H1 (cell line): ENCODE data around the gene CSNK2B. TPM values are rescaled to one million over a fixed set of nuclear protein-coding genes. Genes with fewer than 3 reads are reported as not detected.

Source experiments
- CTCF ChIA-PET: fragments of 300-600 bp; sonication (Branson Sonifier 250); formaldehyde crosslinking; loops from one replicate; lab custom pipeline; 2021; ENCODE audit not compliant: partially characterized antibody; lab: Charles Lee
- POLR2A ChIA-PET: fragments of 300-600 bp; sonication (Branson Sonifier 250); formaldehyde crosslinking; loops from one replicate; lab custom pipeline; 2021; ENCODE audit warnings: inconsistent platforms; ENCODE audit not compliant: partially characterized antibody; lab: Charles Lee
- DNase-seq, 2 experiments: peaks; one replicate each; pipeline versions ENCODE4 v3.0.0 to v3.0.0-alpha.2; 2010 to 2022; ENCODE audit warnings: low spot score in 2 of 2, low read depth in 1 of 2, mixed read lengths in 1 of 2
- FAIRE-seq: peaks from 2 replicates; lab custom pipeline; 2011; peaks lifted over from hg19 to GRCh38; lab: Jason Lieb, UNC
- H2AFZ ChIP-seq: 2 replicates; pipeline ENCODE4 v1.8.1; 2012; ENCODE audit warnings: low read length, inconsistent platforms
- H2AK5ac ChIP-seq: 2 replicates; pipeline ENCODE4 v1.6.1; 2013; ENCODE audit warnings: low read depth, low read length
- H2BK120ac ChIP-seq: replicated peaks from 2 replicates; pipeline ENCODE3; 2013; ENCODE audit warnings: low read depth, low read length, inconsistent platforms
- H2BK12ac ChIP-seq: 2 replicates; pipeline ENCODE4 v1.6.1; 2013; ENCODE audit warnings: low read depth, low read length
- H2BK15ac ChIP-seq: 2 replicates; pipeline ENCODE4 v1.6.1; 2013; ENCODE audit warnings: low read length
- H2BK20ac ChIP-seq: 2 replicates; pipeline ENCODE4 v1.6.1; 2013; ENCODE audit warnings: low read length
- H2BK5ac ChIP-seq: 2 replicates; pipeline ENCODE4 v1.6.1; 2013; ENCODE audit warnings: low read depth, low read length
- H3K14ac ChIP-seq: 2 replicates; pipeline ENCODE4 v1.6.1; 2013; ENCODE audit warnings: inconsistent platforms; ENCODE audit not compliant: insufficient read length
- H3K18ac ChIP-seq: 2 replicates; pipeline ENCODE4 v1.6.1; 2013; ENCODE audit warnings: low read length; ENCODE audit errors: extremely low read depth
- H3K23ac ChIP-seq: 2 replicates; pipeline ENCODE4 v1.6.1; 2013; ENCODE audit warnings: inconsistent platforms; ENCODE audit not compliant: insufficient read length
- H3K23me2 ChIP-seq: 2 replicates; pipeline ENCODE4 v1.6.1; 2013; ENCODE audit warnings: low read depth, low read length
- H3K27ac ChIP-seq: 2 replicates; pipeline ENCODE4 v1.6.1; 2011; ENCODE audit warnings: low read depth, low read length, inconsistent platforms
- H3K27me3 ChIP-seq, 4 experiments: replicated peaks in 1 of 4; 1 replicate in 1 of 4; 2 replicates in 3 of 4; pipeline versions ENCODE4 v1.6.1 to v1.8.1; 2011 to 2013; ENCODE audit warnings: low read length in 3 of 4, mild to moderate bottlenecking in 3 of 4, inconsistent platforms in 2 of 4, mixed read lengths in 2 of 4, moderate library complexity in 1 of 4; ENCODE audit not compliant: control insufficient read depth in 3 of 4, insufficient read depth in 3 of 4; ENCODE audit errors: extremely low read depth in 1 of 4
- H3K36me3 ChIP-seq, 4 experiments: 2 replicates each; pipeline versions ENCODE4 v1.6.1 to v1.8.1; 2011 to 2013; ENCODE audit warnings: mild to moderate bottlenecking in 4 of 4, low read length in 3 of 4, moderate library complexity in 2 of 4, control low read depth in 1 of 4, inconsistent platforms in 1 of 4; ENCODE audit not compliant: insufficient read depth in 4 of 4, control insufficient read depth in 2 of 4
- H3K4ac ChIP-seq: replicated peaks from 2 replicates; pipeline ENCODE3; 2013; ENCODE audit warnings: low read length, low read depth, mixed read lengths, inconsistent platforms; ENCODE audit not compliant: insufficient read length
- H3K4me1 ChIP-seq, 4 experiments: replicated peaks in 1 of 4; 1 replicate in 1 of 4; 2 replicates in 3 of 4; pipeline versions ENCODE4 v1.6.1 to v1.8.1; 2011 to 2013; ENCODE audit warnings: low read length in 3 of 4, inconsistent platforms in 2 of 4, mixed read lengths in 1 of 4; ENCODE audit not compliant: insufficient read depth in 4 of 4, control insufficient read depth in 3 of 4
- H3K4me2 ChIP-seq, 2 experiments: 2 replicates each; pipeline versions ENCODE4 v1.6.1 to v1.8.1; 2011 to 2013; ENCODE audit warnings: low read depth in 2 of 2, low read length in 2 of 2, control low read depth in 1 of 2, inconsistent platforms in 1 of 2, mild to moderate bottlenecking in 1 of 2; ENCODE audit not compliant: insufficient read depth in 1 of 2
- H3K4me3 ChIP-seq, 4 experiments: fragments of 200-600, 300-600 bp in 1 of 4; sonication (generic), shearing (Covaris generic), sonication (Bioruptor Twin) in 1 of 4; 2 replicates each; pipeline versions ENCODE4 v1.5.1 to v1.8.1; 2011 to 2016; ENCODE audit warnings: low read length in 4 of 4, low read depth in 3 of 4, control low read depth in 2 of 4, inconsistent platforms in 2 of 4, mild to moderate bottlenecking in 2 of 4, mixed read lengths in 1 of 4, moderate library complexity in 1 of 4; ENCODE audit not compliant: insufficient read depth in 2 of 4; ENCODE audit errors: extremely low read depth in 1 of 4
- H3K56ac ChIP-seq: replicated peaks from 2 replicates; pipeline ENCODE3; 2013; ENCODE audit warnings: low read depth, mild to moderate bottlenecking, mixed read lengths, low read length, inconsistent platforms; ENCODE audit not compliant: insufficient read length
- H3K79me1 ChIP-seq: 2 replicates; pipeline ENCODE4 v1.6.1; 2013; ENCODE audit warnings: low read depth, low read length, control low read depth
- H3K79me2 ChIP-seq, 2 experiments: 2 replicates each; pipeline versions ENCODE4 v1.6.1 to v1.8.1; 2012 to 2013; ENCODE audit warnings: low read length in 2 of 2, mild to moderate bottlenecking in 2 of 2, inconsistent platforms in 1 of 2; ENCODE audit not compliant: insufficient read depth in 2 of 2, control insufficient read depth in 1 of 2
- H3K9ac ChIP-seq, 4 experiments: replicated peaks in 1 of 4; 1 replicate in 1 of 4; 2 replicates in 3 of 4; pipeline versions ENCODE4 v1.6.1 to v1.8.1; 2011 to 2013; ENCODE audit warnings: low read depth in 3 of 4, low read length in 3 of 4, control low read depth in 2 of 4, mild to moderate bottlenecking in 2 of 4, moderate library complexity in 2 of 4, inconsistent platforms in 1 of 4; ENCODE audit errors: extremely low read depth in 1 of 4
- H3K9me3 ChIP-seq, 2 experiments: 2 replicates each; pipeline versions ENCODE4 v1.6.1 to v1.8.1; 2012 to 2013; ENCODE audit warnings: mild to moderate bottlenecking in 2 of 2, moderate library complexity in 2 of 2, control low read depth in 1 of 2, inconsistent platforms in 1 of 2, low read depth in 1 of 2, low read length in 1 of 2, mixed read lengths in 1 of 2; ENCODE audit not compliant: insufficient read depth in 2 of 2
- H4K20me1 ChIP-seq, 2 experiments: replicated peaks in 1 of 2; 2 replicates each; pipeline versions ENCODE3 to v1.8.1; 2011 to 2013; ENCODE audit warnings: inconsistent platforms in 2 of 2, low read length in 2 of 2, mild to moderate bottlenecking in 1 of 2; ENCODE audit not compliant: insufficient read depth in 2 of 2, control insufficient read depth in 1 of 2
- H4K5ac ChIP-seq: 2 replicates; pipeline ENCODE4 v1.6.1; 2013; ENCODE audit warnings: low read length, low read depth, mixed read lengths, inconsistent platforms; ENCODE audit not compliant: insufficient read length
- H4K8ac ChIP-seq: 2 replicates; pipeline ENCODE4 v1.8.0; 2013; ENCODE audit warnings: mild to moderate bottlenecking, moderate library complexity, low read length, inconsistent platforms; ENCODE audit not compliant: insufficient read depth; ENCODE audit errors: extremely low read depth
- H4K91ac ChIP-seq: replicated peaks from 2 replicates; pipeline ENCODE3; 2013; ENCODE audit warnings: low read length, mixed read lengths, inconsistent platforms; ENCODE audit not compliant: insufficient read length
- ATF3 ChIP-seq: IDR thresholded peaks from 2 replicates; pipeline ENCODE4 v1.6.1; 2011; ENCODE audit warnings: low read depth, mild to moderate bottlenecking, low read length; ENCODE audit not compliant: insufficient read depth
- POLR2A ChIP-seq, 2 experiments: IDR thresholded peaks; 1 replicate in 1 of 2; 2 replicates in 1 of 2; pipeline ENCODE4 v1.6.1; 2011; ENCODE audit warnings: low read depth in 2 of 2, low read length in 2 of 2, mild to moderate bottlenecking in 2 of 2; ENCODE audit errors: control extremely low read depth in 1 of 2
- WGBS, 2 experiments: shearing (Covaris generic) in 1 of 2; methylation state at CpG; one replicate each; pipeline versions ENCODE4 v1.1.6 to v1.1.7; 2013 to 2015; ENCODE audit warnings: low lambda C conversion rate in 2 of 2, mixed read lengths in 2 of 2, inconsistent platforms in 1 of 2, low coverage in 1 of 2, missing lambda C conversion rate in 1 of 2; ENCODE audit not compliant: insufficient replicate concordance in 2 of 2, insufficient coverage in 1 of 2, insufficient read length in 1 of 2; ENCODE audit errors: extremely low coverage in 1 of 2, missing lambda C conversion rate in 1 of 2; 5-methylcytosine and 5-hydroxymethylcytosine counted together
- polyA plus RNA-seq, 7 experiments: library from polyadenylated mRNA; depleted of rRNA in 3 of 7; stranded (reverse) in 5 of 7; unstranded in 2 of 7; fragments of >200 nt in 5 of 7; fragments of 200-250 nt in 2 of 7; gene quantifications; 1 replicate in 5 of 7; 2 replicates in 1 of 7; 4 replicates in 1 of 7; pipeline versions ENCODE4 v1.2.1 to v1.2.3, GENCODE V29; 2011 to 2013; ENCODE audit warnings: missing spikeins in 2 of 7, mixed read lengths in 2 of 7
- total RNA-seq: library from RNA; stranded (reverse); fragmentation: NEBNext Ultra II Directional; extraction: Animal tissue kit (Norgen Biotek cat#: 25700); gene quantifications from 2 replicates; pipeline ENCODE4 v1.2.1, GENCODE V29; 2021

Gene CSNK2B
- total and polyA plus RNA-seq, 2 of the 8 experiments (the other 6 are each of a cell fraction or from before 2014, with no cell fraction given), result 169 to 208 TPM

DNA sequence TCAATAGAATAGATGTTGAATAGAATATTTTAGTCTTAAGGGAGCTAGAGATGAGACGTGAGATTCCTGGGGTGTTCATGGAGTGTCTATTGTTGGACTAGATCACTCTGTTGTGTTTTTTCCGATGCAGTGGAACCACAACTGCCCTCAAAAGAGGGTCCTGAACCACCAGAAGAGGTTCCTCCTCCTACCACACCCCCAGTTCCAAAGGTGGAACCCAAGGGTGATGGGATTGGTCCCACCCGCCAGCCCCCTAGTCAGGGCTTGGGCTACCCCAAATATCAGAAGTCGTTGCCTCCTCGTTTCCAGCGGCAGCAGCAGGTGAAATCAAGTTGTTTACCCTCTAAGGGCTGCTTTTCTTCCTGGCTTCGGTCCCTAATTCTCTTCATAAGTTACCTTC is 36.9 kb upstream of the CSNK2B start:
- Histone ChIP-seq H4K8ac (no peak overlapping the region), H2BK120ac (no peak overlapping the region), H3K14ac (no peak overlapping the region), H2AFZ (no peak overlapping the region), H3K56ac (no peak overlapping the region), H3K4me3 (no peak overlapping the region), H3K9me3 (no peaks in the 10 kb centered on the region), H3K36me3 (peaks cover 80 to 100% (median 97%) of the 10 kb centered on the region in 4 experiments), H3K4ac (no peak overlapping the region), H3K23ac (no peak overlapping the region), H3K18ac (no peak overlapping the region), H3K27me3 (no peaks in the 10 kb centered on the region), H2BK5ac (no peak overlapping the region), H3K9ac (no peak overlapping the region), H3K4me1 (no peaks in the 10 kb centered on the region), H3K23me2 (no peaks in the 10 kb centered on the region), H4K91ac (no peak overlapping the region), H2AK5ac (no peak overlapping the region), H4K5ac (no peak overlapping the region), H3K79me2 (peaks cover 0 to 16% of the 10 kb centered on the region in 2 experiments; a peak in 3 of 4 replicates), H4K20me1 (peaks cover 12 to 24% of the 10 kb centered on the region in 2 experiments), H3K27ac (no peak overlapping the region), H2BK20ac (no peak overlapping the region), H2BK12ac (no peak overlapping the region), H3K4me2 (no peak overlapping the region), H2BK15ac (no peak overlapping the region), H3K79me1 (peaks cover 18% of the 10 kb centered on the region; the same call in 1 of the 2 replicates)
- 94% methylated on average over 7 of the region's 7 CpGs; no CpG with 5 or more reads in 1 of the 2 experiments for whole genome bisulfite sequencing, 2 experiments
- ChIA-PET CTCF (interaction anchor here (1.4 to 3.2 kb wide), 3 partner anchors 9 to 43 kb away, joined by 3 to 10 read pairs (median 3); partner anchors contain the start of genes LST1 and LY6G5B), POLR2A (interaction anchor here (1.4 to 34.9 kb wide), 5 partner anchors 10 to 103 kb away, joined by 4 to 883 read pairs (median 173); partner anchors contain the start of genes APOM, BAG6, C6orf47 and CSNK2B)
- no peak for DNase-seq
- FAIRE-seq, result no peak
- TF ChIP-seq ATF3 (no peak), POLR2A (IDR thresholded peaks at IDR 0.05; ENCODE audit: control extremely low read depth in 1 of 2, low read depth in 2 of 2, low read length in 2 of 2) (0 out of 3 replicates have a peak, but pooled peaks of 1 of the 2 experiments have one; percentile 11)
